ENCODE measurements around the gene ZCCHC2. TPM values are rescaled to one million over a fixed set of nuclear protein-coding genes. Genes with fewer than 3 reads are reported as not detected.

The ZCCHC2 gene
- polyA plus RNA-seq, 1 donor (not counting 4 experiments of a cell fraction or from before 2014, with no cell fraction given), result 12.9 TPM

GRCh38 chr18:62496262-62496661, 26.6 kb upstream of the ZCCHC2 start:
- Histone ChIP-seq H3K79me2 (ENCODE audit: control insufficient read depth, insufficient read depth, low read length) (no peaks in the 10 kb centered on the region), H3K9ac (ENCODE audit: control insufficient read depth, extremely low read depth, insufficient read depth, low read length) (no peak overlapping the region), H2AFZ (ENCODE audit: control insufficient read depth, low read length) (no peak overlapping the region), H3K4me1 (ENCODE audit: control insufficient read depth, extremely low read depth, insufficient read depth, low read length) (no peaks in the 10 kb centered on the region), H3K9me3 (ENCODE audit: control insufficient read depth, low read depth, low read length) (no peaks in the 10 kb centered on the region), H3K27me3 (ENCODE audit: control insufficient read depth, extremely low read depth, insufficient read depth, low read length) (no peaks in the 10 kb centered on the region), H3K27ac (ENCODE audit: control insufficient read depth, insufficient read depth, low read length) (no peak overlapping the region), H4K20me1 (ENCODE audit: control insufficient read depth, extremely low read depth, insufficient read depth, low read length) (no peaks in the 10 kb centered on the region), H3K9me1 (ENCODE audit: control insufficient read depth, extremely low read depth, insufficient read depth, low read length) (no peaks in the 10 kb centered on the region), H3K36me3 (ENCODE audit: control insufficient read depth in 2 of 2, extremely low read depth in 1 of 2, insufficient read depth in 2 of 2, low read length in 2 of 2) (no peaks in the 10 kb centered on the region), H3K4me3 (ENCODE audit: control insufficient read depth in 2 of 3, extremely low read depth in 1 of 3, insufficient read depth in 2 of 3, low read depth in 1 of 3, low read length in 3 of 3) (no peak overlapping the region), H3K4me2 (ENCODE audit: control insufficient read depth, extremely low read depth, insufficient read depth, low read depth, low read length) (no peak overlapping the region)
- FAIRE-seq (no peak), DNase-seq (ENCODE audit: low read depth, low spot score) (no peak)
- TF ChIP-seq CTCF (optimal IDR thresholded peaks at IDR 0.05 in 1 of 3, IDR thresholded peaks at IDR 0.05 in 1 of 3, conservative IDR thresholded peaks at IDR 0.05 in 1 of 3; ENCODE audit: extremely low read depth in 1 of 3, insufficient read depth in 2 of 3, low read length in 3 of 3) (no peak), EZH2 (IDR thresholded peaks at IDR 0.05; ENCODE audit: low read length) (no peak)
- dilution Hi-C loops (cut with MboI; ENCODE audit: extremely low pct_ligation_motif_present, low sequenced_read_pairs), result no loop called here

GRCh38 chr18:62497190-62497772, 25.5 kb upstream of the ZCCHC2 start:
- TF ChIP-seq EZH2 (IDR thresholded peaks at IDR 0.05; ENCODE audit: low read length) (no peak), CTCF (optimal IDR thresholded peaks at IDR 0.05 in 1 of 3, IDR thresholded peaks at IDR 0.05 in 1 of 3, conservative IDR thresholded peaks at IDR 0.05 in 1 of 3; ENCODE audit: extremely low read depth in 1 of 3, insufficient read depth in 2 of 3, low read length in 3 of 3) (no peak)
- no peak for FAIRE-seq
- no peaks in the 10 kb centered on the region for H3K36me3 ChIP-seq (ENCODE audit: control insufficient read depth in 2 of 2, extremely low read depth in 1 of 2, insufficient read depth in 2 of 2, low read length in 2 of 2)

More at GRCh38 chr18:62497190-62497772, 25.5 kb upstream of the ZCCHC2 start:
- DNase-seq (ENCODE audit: low read depth, low spot score), result no peak
- no peaks in the 10 kb centered on the region for H3K9me3 ChIP-seq (ENCODE audit: control insufficient read depth, low read depth, low read length)
- H3K4me3 ChIP-seq (ENCODE audit: control insufficient read depth in 2 of 3, extremely low read depth in 1 of 3, insufficient read depth in 2 of 3, low read depth in 1 of 3, low read length in 3 of 3), result no peak overlapping the region
- H3K27ac ChIP-seq (ENCODE audit: control insufficient read depth, insufficient read depth, low read length), result no peak overlapping the region
- no peak overlapping the region for H2AFZ ChIP-seq (ENCODE audit: control insufficient read depth, low read length)
- no peaks in the 10 kb centered on the region for H3K9me1 ChIP-seq (ENCODE audit: control insufficient read depth, extremely low read depth, insufficient read depth, low read length)
- no peaks in the 10 kb centered on the region for H3K4me1 ChIP-seq (ENCODE audit: control insufficient read depth, extremely low read depth, insufficient read depth, low read length)
- no peak overlapping the region for H3K9ac ChIP-seq (ENCODE audit: control insufficient read depth, extremely low read depth, insufficient read depth, low read length)
- H3K27me3 ChIP-seq (ENCODE audit: control insufficient read depth, extremely low read depth, insufficient read depth, low read length), result no peaks in the 10 kb centered on the region
- H4K20me1 ChIP-seq (ENCODE audit: control insufficient read depth, extremely low read depth, insufficient read depth, low read length), result no peaks in the 10 kb centered on the region
- dilution Hi-C loops (cut with MboI; ENCODE audit: extremely low pct_ligation_motif_present, low sequenced_read_pairs), result no loop called here
- H3K4me2 ChIP-seq (ENCODE audit: control insufficient read depth, extremely low read depth, insufficient read depth, low read depth, low read length), result no peak overlapping the region
- H3K79me2 ChIP-seq (ENCODE audit: control insufficient read depth, insufficient read depth, low read length), result no peaks in the 10 kb centered on the region
